Retina (tissue), 1 donor: Measurements from ENCODE around the gene CALCB.
"Not testable (repeated sequence)": the region's sequence is repeated elsewhere in the genome, so short reads cannot be mapped to it uniquely, and the experiment has no call there.

Source experiments
- DNase-seq: peaks from one replicate; pipeline ENCODE4 v3.0.0-alpha.2; 2016

CALCB gene

GRCh38 chr11:15073361-15074205 lies at the start of gene CALCB:
CALCB (plus strand) TSS chr11:15073593; CDS start chr11:15074719, 1,126 bp downstream.
- peak; percentile 87 for DNase-seq

- no peak for DNase-seq
These were observed 46.4 kb upstream of the CALCB start for GRCh38 chr11:15027011-15027410.

GRCh38 chr11:15027956-15028355 lies 45.4 kb upstream of the CALCB start:
- DNase-seq, result no peak

- no peak for DNase-seq
These were observed 45.0 kb upstream of the CALCB start for GRCh38 chr11:15028379-15028778.

GRCh38 chr11:15031945-15032344 lies 41.4 kb upstream of the CALCB start:
- not testable (repeated sequence) for DNase-seq

GRCh38 chr11:15034687-15035267 lies 38.6 kb upstream of the CALCB start:
- DNase-seq, result no peak

GRCh38 chr11:15035283-15035682 lies 38.1 kb upstream of the CALCB start:
- DNase-seq, result no peak

GRCh38 chr11:15038963-15039362 lies 34.4 kb upstream of the CALCB start:
- no peak for DNase-seq

- no peak for DNase-seq
These were observed 28.2 kb upstream of the CALCB start for GRCh38 chr11:15045209-15045608.

GRCh38 chr11:15045891-15046290 lies 27.5 kb upstream of the CALCB start:
- peak; percentile 40 for DNase-seq

GRCh38 chr11:15046673-15047072 lies 26.7 kb upstream of the CALCB start:
- DNase-seq, result not testable (repeated sequence)

- DNase-seq, result no peak
These were observed 24.8 kb upstream of the CALCB start for GRCh38 chr11:15048616-15049015.

GRCh38 chr11:15053191-15053685 lies 20.2 kb upstream of the CALCB start:
- DNase-seq, result no peak

GRCh38 chr11:15055620-15056356 lies 17.6 kb upstream of the CALCB start:
- no peak for DNase-seq

- DNase-seq, result no peak
These were observed 16.1 kb upstream of the CALCB start for GRCh38 chr11:15057329-15057728.

GRCh38 chr11:15059132-15059915 lies 14.1 kb upstream of the CALCB start:
- DNase-seq, result no peak

GRCh38 chr11:15062599-15062998 lies 10.8 kb upstream of the CALCB start:
- DNase-seq, result no peak

- not testable (repeated sequence) for DNase-seq
These were observed 3.6 kb upstream of the CALCB start for GRCh38 chr11:15069751-15070150.

GRCh38 chr11:15071556-15072255 lies 1.7 kb upstream of the CALCB start:
- no peak for DNase-seq

- no peak for DNase-seq
These were observed 746 bp upstream of the CALCB start for GRCh38 chr11:15072551-15073143.
